OCI-LY3 (cell line): Measurements from ENCODE around the gene CCDC158.

ENCODE experiments used
- EZH2phosphoT487 ChIP-seq: fragments of 200-600 bp; shearing (Covaris generic); IDR thresholded peaks from 2 replicates; pipeline ENCODE4 v1.6.1; 2018; ENCODE audit warnings: antibody characterized with exemption, mixed run types, low read depth
- TF ChIP-seq, protein P1 (sequence below): fragments of 200-600, 300-600 bp; sonication (generic); IDR thresholded peaks from 2 replicates; pipeline ENCODE4 v1.5.1; 2014; ENCODE audit warnings: antibody characterized with exemption, low read length, low read depth

DNA sequence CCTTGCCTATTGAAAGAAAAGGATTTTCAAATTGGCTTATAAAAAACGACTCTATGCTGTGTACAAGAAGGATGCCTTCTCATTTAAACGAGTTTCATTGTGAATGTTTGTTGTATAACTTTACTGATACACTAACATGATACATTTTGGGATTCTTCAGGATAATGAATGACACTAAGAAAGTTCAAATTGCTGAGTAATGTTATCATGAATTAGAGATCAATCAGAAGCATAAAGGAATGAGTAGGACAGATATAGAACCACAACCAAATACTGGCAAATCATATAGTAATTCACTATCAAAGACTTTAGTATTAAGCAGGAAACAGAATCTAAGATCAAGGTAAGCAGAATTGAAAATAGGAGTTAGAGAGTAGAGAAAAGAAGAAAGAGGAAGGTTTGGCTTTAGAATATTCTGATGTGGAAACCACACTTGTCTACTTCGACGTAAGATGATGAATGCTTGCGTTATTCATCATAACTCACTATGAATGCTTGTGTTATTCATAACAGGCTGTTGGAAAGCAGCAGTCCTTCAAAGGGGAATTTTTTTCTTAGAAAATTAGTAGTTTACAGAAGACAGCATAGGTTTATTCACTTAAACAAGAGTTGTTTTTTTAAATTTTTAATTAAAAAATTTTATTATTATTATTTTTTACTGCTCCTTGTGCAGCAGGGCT is 13.4 kb downstream of the CCDC158 start:
- TF ChIP-seq, protein P1, sequence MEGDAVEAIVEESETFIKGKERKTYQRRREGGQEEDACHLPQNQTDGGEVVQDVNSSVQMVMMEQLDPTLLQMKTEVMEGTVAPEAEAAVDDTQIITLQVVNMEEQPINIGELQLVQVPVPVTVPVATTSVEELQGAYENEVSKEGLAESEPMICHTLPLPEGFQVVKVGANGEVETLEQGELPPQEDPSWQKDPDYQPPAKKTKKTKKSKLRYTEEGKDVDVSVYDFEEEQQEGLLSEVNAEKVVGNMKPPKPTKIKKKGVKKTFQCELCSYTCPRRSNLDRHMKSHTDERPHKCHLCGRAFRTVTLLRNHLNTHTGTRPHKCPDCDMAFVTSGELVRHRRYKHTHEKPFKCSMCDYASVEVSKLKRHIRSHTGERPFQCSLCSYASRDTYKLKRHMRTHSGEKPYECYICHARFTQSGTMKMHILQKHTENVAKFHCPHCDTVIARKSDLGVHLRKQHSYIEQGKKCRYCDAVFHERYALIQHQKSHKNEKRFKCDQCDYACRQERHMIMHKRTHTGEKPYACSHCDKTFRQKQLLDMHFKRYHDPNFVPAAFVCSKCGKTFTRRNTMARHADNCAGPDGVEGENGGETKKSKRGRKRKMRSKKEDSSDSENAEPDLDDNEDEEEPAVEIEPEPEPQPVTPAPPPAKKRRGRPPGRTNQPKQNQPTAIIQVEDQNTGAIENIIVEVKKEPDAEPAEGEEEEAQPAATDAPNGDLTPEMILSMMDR = no peak
- TF ChIP-seq EZH2phosphoT487 = no peak
